Ovary (tissue), 9 donors: ENCODE results near the gene RAB17. TPM values are rescaled to one million over a fixed set of nuclear protein-coding genes. Genes with fewer than 3 reads are reported as not detected.

Experiments
- DNase-seq, 5 donors: peaks; one replicate each; pipeline ENCODE4 v3.0.0-alpha.2; 2019 to 2020
- H3K27ac ChIP-seq, 2 donors: fragments of 200-600 bp; one replicate each; pipeline versions ENCODE4 v1.5.1 to v1.8.0; 2019 to 2022
- H3K27me3 ChIP-seq: fragments of 200-600 bp; one replicate; pipeline ENCODE4 v1.8.0; 2022
- H3K36me3 ChIP-seq: fragments of 200-600 bp; sonication (generic); one replicate; pipeline ENCODE4 v1.5.1; 2019
- H3K4me1 ChIP-seq: one replicate; pipeline ENCODE4 v1.8.1; 2013; ENCODE audit warnings: mild to moderate bottlenecking, moderate library complexity; ENCODE audit not compliant: insufficient read depth
- H3K4me3 ChIP-seq: fragments of 200-600 bp; sonication (generic); one replicate; pipeline ENCODE4 v1.5.1; 2017
- H3K9me3 ChIP-seq, 2 donors: fragments of 200-600 bp in 1 of 2; sonication (generic) in 1 of 2; one replicate each; pipeline versions ENCODE4 v1.5.1 to v1.8.1; 2013 to 2019; ENCODE audit warnings: mild to moderate bottlenecking in 1 of 2, moderate library complexity in 1 of 2
- CTCF ChIP-seq, 3 donors: fragments of 450-650 bp in 2 of 3; fragments of 200-600 bp in 1 of 3; IDR thresholded peaks; one replicate each; pipeline versions ENCODE4 v1.5.1 to v1.8.0; 2016 to 2022; ENCODE audit warnings: antibody characterized with exemption in 3 of 3, mild to moderate bottlenecking in 1 of 3
- EP300 ChIP-seq: sonication (generic); formaldehyde crosslinking; IDR thresholded peaks from one replicate; pipeline ENCODE4 v1.6.1; 2017; ENCODE audit warnings: antibody characterized with exemption
- POLR2A ChIP-seq: fragments of 450-650 bp; IDR thresholded peaks from one replicate; pipeline ENCODE4 v1.6.1; 2017; ENCODE audit warnings: antibody characterized with exemption, mild to moderate bottlenecking, moderate library complexity
- WGBS, 3 donors: extraction: QIAGEN DNeasy Blood & Tissue Kit in 1 of 3; methylation state at CpG; one replicate each; pipeline versions ENCODE4 v1.1.5 to v1.1.7; 2013 to 2017; 5-methylcytosine and 5-hydroxymethylcytosine counted together
- intact Hi-C, 4 donors: fragments of 100-400 bp; cut with DNase I; formaldehyde crosslinking; loops; one replicate each; pipeline versions ENCODE4 v1.11.0 to v1.15.1; 2022 to 2023
- polyA plus RNA-seq, 2 donors: library from polyadenylated mRNA; stranded (reverse); fragments of 200-250 nt in 1 of 2; fragments of 350-450 nt in 1 of 2; fragmentation: Illumina TruSeq in 1 of 2; extraction: RNeasy Lipid Tissue Mini Kit (QIAGEN cat#74804) in 1 of 2; gene quantifications; one replicate each; pipeline ENCODE4 v1.2.3, GENCODE V29; 2013 to 2014
- total RNA-seq, 7 donors: library from RNA; depleted of rRNA in 2 of 7; stranded (reverse); fragments of >200 nt in 2 of 7; fragmentation: NEBNext Ultra II Directional in 3 of 7; extraction: Animal tissue kit (Norgen Biotek cat#: 25700) in 3 of 7; gene quantifications; one replicate each; pipeline versions ENCODE4 v1.1.0 to v1.2.4, GENCODE V29; 2016 to 2023
- donor health status: DM: no; HTN: no; CAD: no; lungs with moderate emphysema.
- donor health status: DM: no; HTN: no; CAD: no.
- donor health status: Bipolar disorder and iron deficiency.
- donor health status: DM: yes; HTN: yes; CAD: no.
- donor health status: DM: no; HTN: no; CAD: no.
- donor health status: DM: yes; HTN: yes; CAD: no.

The RAB17 gene
- total and polyA plus RNA-seq, 9 donors, result 0.38 to 19.3 (median 4.3) TPM

GRCh38 chr2:237546040-237546875 lies 44.3 kb downstream of the RAB17 start:
- no peak for TF ChIP-seq POLR2A
- no peak for TF ChIP-seq CTCF (IDR thresholded peaks at IDR 0.05)
- no peak for TF ChIP-seq EP300
- Histone ChIP-seq H3K9me3 (no peaks in the 10 kb centered on the region), H3K4me1 (peaks cover 1% of the 10 kb centered on the region), H3K4me3 (no peak overlapping the region), H3K36me3 (no peaks in the 10 kb centered on the region), H3K27me3 (no peaks in the 10 kb centered on the region), H3K27ac (no peak overlapping the region)
- intact Hi-C loops, result no loop called here
- WGBS, 3 donors, result 65 to 81% (median 77%) methylated on average over 8 of the region's 8 CpGs
- no peak for DNase-seq

DNA sequence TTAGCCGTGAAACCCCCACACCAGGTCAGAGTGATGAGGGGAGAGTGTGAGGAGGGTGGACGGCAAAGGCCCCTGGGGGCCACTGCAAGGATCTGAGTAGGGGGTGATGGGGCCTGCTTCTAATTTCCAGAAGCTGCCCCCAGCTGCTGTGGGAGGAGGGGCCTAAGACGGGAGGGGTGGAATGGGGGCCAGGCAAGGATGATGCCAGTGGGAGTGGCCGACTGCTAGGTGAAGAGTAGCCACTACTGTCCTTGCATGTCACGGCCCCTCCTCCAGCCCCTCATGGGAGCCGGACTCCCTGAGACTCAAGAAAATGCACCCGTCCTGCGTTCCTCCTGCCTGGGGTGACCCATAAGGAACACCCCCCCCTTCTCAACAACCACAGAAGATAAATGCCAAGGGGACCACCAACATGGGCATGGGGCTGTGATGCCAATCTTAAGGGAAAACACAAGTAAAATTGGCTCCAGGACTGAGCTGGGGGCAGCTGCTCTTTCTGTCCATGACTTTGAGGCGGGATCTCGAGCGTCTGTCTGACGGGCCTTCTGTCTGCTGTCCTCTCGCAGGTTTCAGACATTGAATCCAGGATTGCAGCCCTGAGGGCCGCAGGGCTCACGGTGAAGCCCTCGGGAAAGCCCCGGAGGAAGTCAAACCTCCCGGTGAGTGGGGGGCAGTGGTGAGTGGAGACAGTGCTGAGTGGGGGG lies 48.4 kb downstream of the RAB17 start:
- H3K36me3 ChIP-seq, result no peaks in the 10 kb centered on the region
- peaks cover 20% of the 10 kb centered on the region for H3K4me1 ChIP-seq
- no peak overlapping the region for H3K27ac ChIP-seq
- intact Hi-C loops, result no loop called here
- H3K9me3 ChIP-seq, result no peaks in the 10 kb centered on the region
- no peaks in the 10 kb centered on the region for H3K27me3 ChIP-seq
- no peak overlapping the region for H3K4me3 ChIP-seq
- WGBS, 3 donors, result 94 to 96% (median 95%) methylated on average over 18 of the region's 18 CpGs
- no peak for TF ChIP-seq CTCF (IDR thresholded peaks at IDR 0.05)
- no peak for TF ChIP-seq EP300
- no peak for TF ChIP-seq POLR2A
- DNase-seq, result peak in 1 of 5 donors; percentile 37

- no peak for TF ChIP-seq CTCF (IDR thresholded peaks at IDR 0.05)
- no peak for TF ChIP-seq POLR2A
- TF ChIP-seq EP300, result no peak
Measured at GRCh38 chr2:237541243-237541642, 49.3 kb downstream of the RAB17 start.

GRCh38 chr2:237540823-237541222 lies 49.7 kb downstream of the RAB17 start:
- no peaks in the 10 kb centered on the region for H3K27me3 ChIP-seq
- no peak overlapping the region for H3K4me3 ChIP-seq
- WGBS, 3 donors, result 19 to 31% (median 20%) methylated on average over 6 of the region's 6 CpGs
- intact Hi-C loops, result no loop called here
- H3K36me3 ChIP-seq, result no peaks in the 10 kb centered on the region
- DNase-seq, result peak; percentile 85 to 92 (median 87)
- H3K4me1 ChIP-seq, result peaks cover 20% of the 10 kb centered on the region
- TF ChIP-seq EP300 (no peak), CTCF (IDR thresholded peaks at IDR 0.05) (no peak), POLR2A (no peak)
- H3K27ac ChIP-seq, result peak overlapping the region; percentile 49
- H3K9me3 ChIP-seq, result no peaks in the 10 kb centered on the region

More at GRCh38 chr2:237541243-237541642, 49.3 kb downstream of the RAB17 start:
- 81 to 83% (median 82%) methylated on average over 5 of the region's 5 CpGs for WGBS, 3 donors
- H3K4me1 ChIP-seq, result peaks cover 20% of the 10 kb centered on the region
- no peaks in the 10 kb centered on the region for H3K27me3 ChIP-seq
- DNase-seq, result no peak
- H3K36me3 ChIP-seq, result no peaks in the 10 kb centered on the region
- no peaks in the 10 kb centered on the region for H3K9me3 ChIP-seq
- H3K4me3 ChIP-seq, result no peak overlapping the region
- no peak overlapping the region for H3K27ac ChIP-seq
- intact Hi-C loops, result no loop called here
